Activated CD4-positive, alpha-beta T cell treated with anti-CD3 and anti-CD28 coated beads for 1 hour (primary cell): ENCODE measurements around the gene HGD.

ENCODE experiments used
- DNase-seq: peaks from one replicate; pipeline ENCODE4 v3.0.0-alpha.2; 2020

The HGD gene, protein sequence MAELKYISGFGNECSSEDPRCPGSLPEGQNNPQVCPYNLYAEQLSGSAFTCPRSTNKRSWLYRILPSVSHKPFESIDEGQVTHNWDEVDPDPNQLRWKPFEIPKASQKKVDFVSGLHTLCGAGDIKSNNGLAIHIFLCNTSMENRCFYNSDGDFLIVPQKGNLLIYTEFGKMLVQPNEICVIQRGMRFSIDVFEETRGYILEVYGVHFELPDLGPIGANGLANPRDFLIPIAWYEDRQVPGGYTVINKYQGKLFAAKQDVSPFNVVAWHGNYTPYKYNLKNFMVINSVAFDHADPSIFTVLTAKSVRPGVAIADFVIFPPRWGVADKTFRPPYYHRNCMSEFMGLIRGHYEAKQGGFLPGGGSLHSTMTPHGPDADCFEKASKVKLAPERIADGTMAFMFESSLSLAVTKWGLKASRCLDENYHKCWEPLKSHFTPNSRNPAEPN

DNA sequence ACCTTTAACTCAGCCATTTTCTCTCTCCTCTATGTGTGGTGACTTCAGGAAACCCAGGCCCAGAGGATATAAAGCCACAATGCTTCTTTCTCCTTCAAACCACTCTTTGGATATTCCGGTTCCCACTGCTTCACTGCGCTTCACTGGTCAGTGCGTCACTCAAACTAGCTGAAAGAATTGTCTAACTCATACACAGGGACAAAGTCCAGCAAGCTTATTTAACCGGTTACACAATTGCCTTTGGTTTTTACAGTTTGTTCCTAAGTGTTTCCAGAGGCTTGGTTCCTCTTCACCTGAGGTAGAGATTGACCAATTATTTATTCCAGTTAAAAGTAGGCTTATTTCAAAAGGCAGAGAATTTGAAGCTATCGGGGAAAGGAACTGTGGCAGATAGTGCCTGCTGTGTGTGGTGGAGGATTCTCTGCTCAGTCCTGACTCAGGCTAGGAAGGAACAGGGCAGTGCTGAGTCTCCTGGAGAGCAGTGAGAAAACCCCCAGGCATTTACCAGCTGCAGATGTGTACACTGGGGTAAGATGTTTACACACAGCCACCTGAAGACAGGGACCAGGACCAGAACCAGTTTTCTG is at the start of gene HGD:
Gene HGD, minus strand, starts transcription at position 145 of the 587 bp plus-strand sequence. Its CDS starts 128 bp downstream, at position 17.
- no peak for DNase-seq

DNA sequence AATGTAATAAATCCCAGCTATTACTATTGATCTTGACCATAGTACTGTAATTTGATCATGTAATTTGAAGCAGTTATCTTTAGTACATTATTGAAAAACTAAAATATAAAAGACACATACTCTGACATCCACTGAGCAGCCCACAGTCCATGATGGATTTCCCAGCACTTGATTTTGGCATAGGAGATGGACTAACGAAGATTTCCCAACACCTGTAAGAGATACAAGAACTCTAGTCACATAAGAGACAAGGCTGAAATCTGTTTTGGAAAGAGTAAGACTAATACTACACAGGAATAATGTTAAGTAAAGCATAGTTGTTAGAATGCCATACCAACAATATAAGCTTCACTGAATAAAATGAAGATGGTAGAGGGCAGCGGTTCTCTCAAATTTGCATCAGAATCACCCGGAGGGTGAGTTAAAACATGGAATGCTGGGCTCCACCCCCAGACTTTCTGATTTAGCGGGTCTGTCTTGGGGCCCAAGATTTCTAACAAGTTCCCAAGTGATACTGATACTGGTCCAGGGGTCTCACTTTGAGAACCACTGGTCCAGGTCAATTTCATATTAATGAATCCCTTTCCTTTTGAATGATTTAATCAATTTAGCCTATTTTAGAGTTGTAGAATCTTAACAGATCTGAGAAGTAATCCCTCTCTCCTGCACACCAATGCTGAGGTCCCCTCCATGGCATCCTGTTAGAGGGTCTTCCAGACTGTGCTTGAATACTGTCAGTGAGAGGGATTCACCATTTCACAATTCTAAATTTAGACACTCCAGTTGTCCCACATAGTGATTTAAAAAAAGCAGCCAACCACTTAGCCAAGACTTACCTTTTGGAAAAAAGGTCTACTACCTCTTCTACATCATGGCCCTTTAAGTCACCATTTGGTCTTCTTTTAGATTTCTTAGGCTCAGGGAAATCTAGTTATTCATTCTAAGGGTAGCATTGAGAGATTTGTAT is 48.8 kb upstream of the HGD start:
- no peak for DNase-seq

DNA sequence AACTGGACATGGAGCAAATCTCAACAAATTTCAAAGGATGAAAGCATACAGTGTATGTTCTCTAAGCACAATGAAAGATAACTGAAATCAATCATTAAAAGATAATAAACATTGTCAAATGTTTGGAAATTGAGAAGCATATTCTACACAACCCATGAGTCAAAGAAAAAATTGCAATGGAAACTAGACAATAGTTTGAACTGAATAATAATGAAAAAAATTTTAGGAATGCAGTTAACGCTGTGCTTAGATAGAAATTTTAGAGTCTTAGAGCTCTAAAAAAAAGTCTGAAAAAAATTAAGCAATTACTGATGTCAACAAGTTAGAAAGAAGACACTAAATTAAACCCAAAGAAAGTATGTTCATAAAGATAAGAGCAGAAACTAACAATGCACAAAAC is 44.8 kb upstream of the HGD start:
- no peak for DNase-seq

DNA sequence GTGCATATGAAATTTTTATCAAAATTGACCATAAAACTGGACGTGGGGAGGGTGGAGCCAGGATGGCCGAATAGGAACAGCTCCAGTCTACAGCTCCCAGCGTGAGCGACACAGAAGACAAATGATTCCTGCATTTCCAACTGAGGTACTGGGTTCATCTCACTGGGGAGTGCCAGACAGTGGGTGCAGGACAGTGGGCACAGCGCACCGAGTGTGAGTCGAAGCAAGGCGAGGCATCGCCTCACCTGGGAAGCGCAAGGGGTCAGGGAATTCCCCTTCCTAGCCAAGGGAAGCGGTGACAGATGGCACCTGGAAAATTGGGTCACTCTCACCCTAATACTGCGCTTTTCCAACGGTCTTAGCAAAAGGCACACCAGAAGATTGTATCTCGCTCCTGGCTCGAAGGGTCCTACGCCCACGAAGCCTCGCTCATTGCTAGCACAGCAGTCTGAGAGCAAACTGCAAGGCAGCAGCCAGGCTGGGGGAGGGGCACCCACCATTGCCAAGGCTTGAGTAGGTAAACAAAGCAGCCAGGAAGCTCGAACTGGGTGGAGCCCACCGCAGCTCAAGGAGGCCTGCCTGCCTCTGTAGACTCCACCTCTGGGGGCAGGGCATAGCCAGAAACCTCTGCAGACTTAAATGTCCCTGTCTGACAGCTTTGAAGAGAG is 37.3 kb upstream of the HGD start:
- peak; percentile 58 for DNase-seq

DNA sequence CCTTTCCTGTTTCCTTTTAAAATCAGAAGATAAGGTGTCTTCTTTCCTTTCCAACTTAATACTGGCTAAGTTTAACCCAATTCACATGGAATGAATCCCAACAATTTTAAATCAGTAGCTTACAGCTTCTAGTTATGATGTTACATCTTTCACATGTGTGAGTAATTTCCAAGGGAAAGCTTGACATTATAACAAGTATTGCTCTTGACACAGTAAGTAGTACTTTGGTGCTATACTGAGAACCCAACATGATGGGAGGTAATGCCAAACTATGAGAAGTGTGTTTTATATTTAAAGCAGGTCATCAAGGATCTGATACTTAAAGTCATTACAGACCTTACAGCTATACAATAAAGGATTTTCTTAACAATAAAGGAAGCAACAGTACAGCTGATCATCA is 31.2 kb upstream of the HGD start:
- DNase-seq, result no peak

DNA sequence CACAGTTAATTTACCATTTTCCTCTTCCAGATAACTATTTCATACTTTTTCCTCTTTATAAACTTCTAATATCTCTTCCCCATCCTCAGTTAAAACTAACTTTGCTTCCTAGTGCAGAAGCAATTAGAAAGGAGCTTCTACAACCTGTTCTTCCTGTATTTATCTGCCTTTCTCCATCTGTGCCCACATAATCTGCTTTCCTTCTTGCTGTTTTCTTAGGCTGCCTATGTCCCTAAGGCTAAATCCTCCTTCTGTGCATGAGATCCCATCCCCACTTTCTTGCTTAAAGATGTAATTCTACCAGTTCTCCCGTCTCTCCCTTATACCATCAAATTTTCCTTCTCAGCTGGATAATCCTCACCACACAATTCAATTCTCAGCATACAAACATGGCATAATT is 28.3 kb upstream of the HGD start:
- DNase-seq, result no peak

DNA sequence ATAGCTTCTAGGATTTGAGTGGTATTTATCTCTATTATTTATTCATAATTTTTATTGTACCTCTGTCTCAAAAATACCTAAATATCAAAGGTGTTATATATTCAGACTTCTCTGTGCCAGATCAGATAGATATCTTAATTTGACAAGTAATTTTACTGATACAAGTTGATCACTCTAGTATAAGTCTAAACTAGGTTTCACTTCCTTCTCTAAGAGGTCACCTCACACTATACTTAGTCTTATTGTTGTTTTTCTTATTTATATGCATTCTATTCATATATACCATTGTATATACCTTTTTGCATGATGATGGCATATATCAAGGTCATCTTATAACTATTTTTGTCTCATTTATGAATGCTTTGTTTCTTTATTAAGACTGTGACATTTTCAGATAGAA is 26.4 kb upstream of the HGD start:
- no peak for DNase-seq

DNA sequence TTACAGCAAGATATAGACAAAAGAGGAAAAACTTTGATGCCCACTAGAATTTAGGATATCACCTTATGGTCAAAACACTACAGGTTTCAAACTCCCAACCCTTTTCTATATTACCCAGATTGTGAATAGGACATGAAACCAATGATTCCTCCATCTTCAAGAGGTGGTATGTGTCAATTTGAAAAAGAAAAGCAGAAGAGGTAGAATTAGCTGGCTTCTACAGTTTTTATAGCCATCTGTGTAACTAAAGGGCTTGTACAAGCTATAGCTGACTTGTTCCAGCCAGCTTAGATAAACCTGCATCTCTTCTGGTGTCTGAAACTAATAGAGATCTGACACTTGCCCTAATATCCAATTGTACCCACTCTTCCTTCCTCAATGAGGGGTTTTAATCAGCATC is 24.9 kb upstream of the HGD start:
- no peak for DNase-seq

DNA sequence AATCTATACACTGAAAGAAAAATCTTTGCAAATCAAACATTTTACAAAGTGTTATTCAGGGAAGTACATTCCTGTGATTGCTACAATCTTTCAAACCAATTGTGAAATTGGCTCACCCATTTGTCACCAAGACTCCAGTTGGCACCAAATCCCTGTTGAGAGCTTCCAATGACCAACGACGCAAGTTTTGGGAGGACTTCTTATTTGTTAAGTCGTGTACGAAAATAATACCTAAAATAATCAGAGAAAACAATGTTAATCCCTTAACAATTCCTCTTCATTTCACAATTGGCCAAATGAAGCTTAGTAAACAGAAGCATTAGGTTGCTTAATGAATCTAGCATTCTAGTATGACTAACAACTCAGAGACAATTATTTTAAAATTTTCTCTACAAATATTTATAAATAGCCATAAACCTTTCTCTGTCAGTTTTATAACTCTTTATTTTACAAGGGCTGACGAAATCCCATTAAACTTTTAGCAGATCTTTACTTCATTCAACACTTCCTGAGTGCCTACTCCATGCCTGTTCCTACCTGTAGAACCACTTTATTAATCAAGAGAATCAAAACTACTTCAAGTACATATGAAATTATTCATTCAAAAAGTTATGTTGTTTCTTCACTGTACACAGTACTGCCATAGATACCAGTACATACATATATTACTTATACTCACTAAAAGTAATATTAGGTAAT is 24.0 kb upstream of the HGD start:
- no peak for DNase-seq

DNA sequence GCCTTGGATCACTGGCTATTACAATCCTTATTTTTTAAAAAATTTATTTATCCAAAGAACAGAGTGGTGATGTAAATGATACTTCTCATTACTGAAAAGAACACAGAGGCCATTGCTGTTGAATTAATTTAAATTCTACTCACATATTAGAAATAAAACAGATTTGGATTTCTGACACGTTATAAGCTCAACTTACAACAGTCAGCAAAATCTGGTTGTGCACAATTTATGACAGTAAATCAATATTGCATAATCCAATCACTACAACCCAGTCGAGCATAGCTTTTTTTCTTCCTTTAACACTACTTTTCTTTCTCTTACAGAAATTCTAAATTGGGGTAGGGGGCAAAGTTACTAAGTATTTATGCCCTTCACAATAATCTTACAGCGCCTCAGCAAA is 17.3 kb upstream of the HGD start:
- DNase-seq, result no peak

DNA sequence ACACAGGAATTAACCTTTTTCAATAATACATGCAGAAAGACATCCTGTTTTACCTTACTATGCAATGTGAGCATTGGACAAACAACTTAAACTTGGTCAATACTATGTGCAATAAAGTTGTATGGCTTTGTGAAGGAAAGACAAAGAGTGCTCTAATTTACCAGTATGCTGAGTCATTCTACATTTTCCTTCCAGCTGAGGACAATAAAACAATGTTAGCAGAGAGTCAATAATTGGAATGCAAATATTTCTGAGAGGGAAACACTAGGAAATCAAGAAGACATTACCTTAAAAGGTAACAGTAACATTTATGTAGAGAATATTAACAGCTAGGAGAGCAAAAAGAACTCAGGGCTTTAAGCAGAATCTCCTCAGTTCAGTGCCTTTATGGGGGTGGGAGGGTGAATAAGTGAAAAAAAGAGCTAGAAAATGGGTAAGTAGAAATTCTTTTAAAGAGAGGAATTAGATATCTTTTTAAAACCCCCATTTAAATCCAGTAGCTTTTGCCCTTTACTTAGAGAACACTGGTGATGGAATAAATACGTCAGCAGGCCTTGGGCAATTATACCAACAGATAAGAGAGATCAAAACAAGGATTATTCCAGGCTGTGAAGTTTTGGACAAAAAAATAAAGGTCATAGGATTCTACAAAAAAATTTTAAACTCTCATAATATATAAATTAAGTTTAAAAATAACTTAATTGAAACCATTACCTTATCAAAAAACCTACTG is 11.6 kb upstream of the HGD start:
- DNase-seq, result no peak

DNA sequence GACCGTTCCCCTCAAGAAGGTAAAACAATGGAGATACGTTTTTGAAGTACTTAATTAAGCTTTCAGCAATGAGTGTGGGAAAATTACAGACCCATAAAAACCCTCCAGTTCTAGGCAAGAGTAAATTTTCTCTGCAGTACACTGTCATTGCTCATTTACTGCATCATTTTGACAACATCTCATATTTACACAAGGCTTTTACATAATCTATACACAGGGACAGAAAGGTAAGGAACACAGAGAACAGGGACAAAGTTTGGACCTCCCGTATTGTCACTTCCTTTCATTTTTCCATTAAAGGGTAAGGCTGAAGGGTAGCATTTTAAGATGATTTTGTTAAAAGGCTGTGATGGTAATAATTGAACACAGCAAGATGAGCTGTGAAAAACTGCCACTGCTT is 7.4 kb upstream of the HGD start:
- DNase-seq, result no peak

DNA sequence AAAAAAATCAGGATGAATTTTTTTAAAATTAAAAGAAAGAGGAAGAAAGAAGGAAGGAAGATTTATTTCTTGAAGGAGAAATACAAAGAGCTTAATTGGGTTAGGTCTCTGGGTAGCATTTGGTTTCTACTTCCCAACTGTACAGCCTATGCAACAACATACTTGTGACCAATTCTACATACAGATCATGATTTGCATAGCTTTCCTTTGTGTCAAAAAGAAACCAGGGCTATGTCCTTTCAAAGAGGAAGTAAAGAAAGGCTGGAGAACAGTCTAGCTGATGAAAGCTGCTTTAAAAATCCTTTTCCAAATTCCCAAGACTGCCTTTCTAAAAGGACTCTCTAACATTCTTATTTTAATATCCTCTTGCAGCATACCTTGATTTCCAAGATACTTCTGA is 6.1 kb upstream of the HGD start:
- no peak for DNase-seq

DNA sequence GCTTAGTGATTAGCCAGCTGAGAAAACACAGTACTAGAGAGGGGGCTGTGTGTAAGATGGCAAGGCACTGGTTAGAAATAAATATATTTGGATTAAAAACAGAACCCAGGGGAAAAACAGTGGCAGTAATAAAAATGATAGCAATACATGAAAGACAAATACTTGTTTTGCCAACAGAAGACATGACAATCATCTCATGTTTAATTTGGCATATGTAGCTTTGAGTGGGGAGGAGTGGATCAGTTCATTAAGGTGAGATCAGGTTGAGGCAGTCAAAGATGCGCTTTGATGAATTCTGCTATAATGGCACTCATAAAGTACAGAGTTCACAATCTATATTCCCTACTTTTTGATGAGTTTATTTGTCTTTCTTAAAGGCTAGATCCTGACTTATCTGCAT is 3.4 kb upstream of the HGD start:
- no peak for DNase-seq

DNA sequence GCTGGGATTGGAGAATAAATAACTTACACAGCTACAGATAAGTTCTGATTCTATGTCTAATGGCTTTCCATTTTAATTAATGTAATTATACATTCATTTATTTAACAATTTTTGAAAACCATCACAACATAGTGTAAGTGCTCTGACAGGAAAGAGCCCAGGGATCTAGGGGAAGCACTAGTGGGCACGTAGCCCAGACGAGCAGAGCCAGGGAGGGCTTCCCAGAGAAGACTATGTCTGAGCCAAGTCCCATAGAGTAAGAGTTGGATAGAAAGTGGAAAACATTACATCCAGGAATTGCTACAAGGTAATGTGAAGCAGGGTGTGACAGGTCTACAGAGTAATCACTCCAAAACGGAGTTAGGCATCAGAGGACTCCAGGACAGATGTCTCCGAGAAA is 2.9 kb upstream of the HGD start:
- DNase-seq, result no peak

DNA sequence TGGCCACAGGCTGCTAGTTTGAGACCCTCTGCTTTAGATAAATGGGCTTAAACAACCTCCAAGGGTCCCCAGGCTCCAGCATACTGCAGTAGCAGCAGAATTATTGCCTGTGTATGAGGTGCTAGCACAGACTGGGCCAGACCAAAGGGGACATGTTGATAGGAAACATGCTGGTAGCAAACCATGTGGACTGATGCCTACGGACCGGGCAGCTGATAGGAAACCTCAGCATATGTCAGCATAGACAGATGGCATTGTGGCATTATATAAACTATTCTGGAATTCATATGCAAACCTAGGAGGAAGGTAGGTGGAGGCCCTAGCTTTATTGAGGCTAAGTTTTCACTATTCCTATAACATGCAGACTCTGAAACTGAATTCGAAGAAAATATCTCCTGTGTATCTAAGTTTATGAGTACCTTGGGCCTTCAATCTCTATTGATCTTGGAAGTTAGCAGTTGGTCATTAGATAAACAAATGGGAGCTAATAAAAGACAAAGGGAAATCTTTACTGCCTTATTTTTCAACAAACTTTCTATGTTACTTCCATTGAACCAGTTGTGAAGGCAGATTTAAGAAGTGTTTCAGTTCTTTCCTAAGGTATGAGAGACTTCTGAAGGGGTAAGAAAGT is 1.7 kb upstream of the HGD start:
- no peak for DNase-seq

DNA sequence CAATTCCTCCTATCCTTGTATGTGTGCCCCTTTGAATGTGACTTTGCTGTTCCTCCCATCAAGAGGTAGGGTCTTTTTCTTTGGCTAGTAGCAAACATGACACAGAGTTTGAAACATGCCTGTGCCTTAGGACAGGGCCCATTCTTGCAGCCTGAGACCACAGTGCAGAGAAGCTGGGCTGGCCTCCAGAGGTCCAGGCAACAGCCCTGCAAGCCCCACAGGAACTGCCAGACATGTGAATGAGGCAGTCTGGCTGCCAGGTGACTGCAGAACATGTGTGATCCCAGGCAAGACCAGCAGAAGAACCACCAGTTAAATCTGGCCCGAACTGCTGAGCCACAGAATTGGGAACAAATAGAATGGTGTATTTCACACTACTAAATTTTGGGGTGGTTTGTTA is 1.2 kb upstream of the HGD start:
- DNase-seq, result no peak

DNA sequence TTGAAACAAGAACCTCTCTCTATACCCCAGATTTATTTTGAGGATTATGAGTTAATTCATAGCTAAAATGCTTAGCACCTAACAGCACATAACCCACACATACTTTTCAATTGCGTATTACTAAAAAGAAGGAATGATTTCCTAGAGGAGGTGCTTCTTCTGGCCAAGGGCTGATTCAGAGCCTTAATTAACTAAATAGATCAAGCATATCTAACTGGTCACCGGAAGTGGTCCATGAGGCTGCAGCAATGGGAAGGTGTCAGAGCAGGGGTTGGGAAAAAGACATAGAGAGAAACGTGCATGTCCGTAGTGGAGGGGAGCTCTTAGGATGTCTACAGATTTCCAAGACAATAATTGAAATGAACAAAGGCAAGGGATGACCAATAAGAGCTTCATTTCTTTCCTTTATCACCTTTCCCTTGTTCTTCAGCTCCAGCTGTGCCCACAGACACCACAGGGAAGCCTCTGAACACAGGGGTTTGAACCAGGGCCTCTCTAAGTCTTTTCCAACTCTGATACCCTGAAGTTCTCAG is 467 bp downstream of the HGD start:
- no peak for DNase-seq

DNA sequence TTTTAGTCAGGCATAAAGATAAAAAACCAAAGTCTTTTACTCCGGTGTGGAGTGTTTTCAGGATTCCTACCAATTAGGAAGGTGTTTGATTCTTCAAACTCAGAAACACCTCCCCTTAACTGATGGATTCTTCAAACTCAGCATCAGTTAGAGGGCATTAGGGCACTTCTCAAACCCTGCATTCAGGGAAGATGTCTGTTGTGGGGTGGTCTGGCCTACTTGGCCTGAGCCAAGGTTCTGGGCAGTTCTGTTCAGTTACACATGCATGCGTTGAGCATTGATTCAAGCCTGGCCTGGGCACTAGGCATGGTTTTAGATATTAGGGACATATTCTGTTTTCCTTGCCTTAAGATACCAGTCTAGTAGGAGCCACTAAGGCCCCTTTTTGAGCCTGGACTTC is 1.0 kb downstream of the HGD start:
- DNase-seq, result no peak

DNA sequence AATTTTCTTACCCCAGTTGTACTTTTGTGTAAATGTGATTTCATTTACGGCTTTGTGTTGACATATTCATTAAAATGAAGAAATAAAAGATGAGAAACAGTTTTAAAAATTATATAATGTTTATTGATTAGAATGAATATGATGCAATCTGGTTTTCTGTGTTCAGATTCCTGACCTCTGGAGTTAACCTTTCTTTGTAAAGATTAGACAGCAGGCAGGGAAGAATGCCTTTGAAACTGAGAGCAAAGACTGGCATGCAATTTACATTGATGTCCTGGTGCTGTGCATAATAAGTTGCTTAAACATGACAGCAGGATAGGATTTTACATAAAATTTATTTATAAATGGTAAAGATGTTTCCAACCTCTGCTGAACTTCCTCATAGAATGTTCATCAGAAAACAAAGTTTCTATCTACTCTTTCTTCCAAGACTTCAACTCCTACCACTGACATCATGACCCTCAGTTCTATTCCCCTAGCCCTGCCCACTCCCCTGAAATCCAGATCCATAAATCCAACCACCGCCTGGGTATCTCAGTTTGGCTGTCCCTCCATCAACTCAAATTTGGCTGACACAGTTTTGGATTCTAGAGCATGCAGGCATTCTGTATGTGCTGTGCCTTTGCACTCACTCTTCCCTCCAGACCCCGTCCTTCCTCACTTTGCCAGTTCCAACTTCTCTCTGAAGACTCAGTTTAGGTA is 1.7 kb downstream of the HGD start:
- DNase-seq, result no peak
